ENCODE data around the gene CILP2.

CILP2 gene

DNA sequence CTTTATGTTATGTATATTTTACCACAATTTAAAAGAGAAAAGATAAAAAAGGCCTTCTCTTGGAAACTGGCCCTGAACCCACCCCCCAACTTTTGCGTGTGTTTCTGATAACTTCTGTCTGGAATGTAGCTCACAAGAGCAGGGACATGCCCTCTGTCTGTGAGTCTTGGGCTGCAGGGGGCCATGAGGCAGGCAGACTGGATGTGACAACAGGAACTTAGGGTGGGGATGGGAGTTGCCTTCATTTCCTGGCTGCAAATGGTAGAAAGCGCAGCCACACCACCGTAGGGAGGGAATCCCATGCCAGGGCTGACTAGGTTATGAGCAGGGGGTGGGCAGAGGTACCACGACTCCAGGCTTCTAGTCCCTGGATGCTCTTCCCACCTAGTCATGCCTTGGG lies 21.9 kb downstream of the CILP2 start:
- H3K4me3 Mint-ChIP-seq: no peak overlapping the region
- H3K27me3 Mint-ChIP-seq (ENCODE audit: low read depth): no peaks in the 10 kb centered on the region
- H3K4me1 Mint-ChIP-seq: no peaks in the 10 kb centered on the region
- H3K36me3 Mint-ChIP-seq (ENCODE audit: low read depth): peaks cover 20% of the 10 kb centered on the region
- TF ChIP-seq CTCF (IDR thresholded peaks at IDR 0.05; ENCODE audit: unreplicated experiment in 3 of 3): no peak
- no peak overlapping the region for H3K27ac Mint-ChIP-seq
- H3K9me3 Mint-ChIP-seq: no peaks in the 10 kb centered on the region

GRCh38 chr19:19561946-19562664 lies 24.0 kb downstream of the CILP2 start:
- Mint-ChIP-seq H3K36me3 (ENCODE audit: low read depth) (peaks cover 24% of the 10 kb centered on the region), H3K27me3 (ENCODE audit: low read depth) (no peaks in the 10 kb centered on the region), H3K27ac (no peak overlapping the region), H3K4me1 (no peaks in the 10 kb centered on the region), H3K4me3 (no peak overlapping the region), H3K9me3 (no peaks in the 10 kb centered on the region)
- TF ChIP-seq CTCF (IDR thresholded peaks at IDR 0.05; ENCODE audit: unreplicated experiment in 3 of 3): no peak

- TF ChIP-seq CTCF (IDR thresholded peaks at IDR 0.05; ENCODE audit: unreplicated experiment in 3 of 3): no peak
- no peaks in the 10 kb centered on the region for H3K4me1 Mint-ChIP-seq
- no peak overlapping the region for H3K4me3 Mint-ChIP-seq
- no peak overlapping the region for H3K27ac Mint-ChIP-seq
- peaks cover 27% of the 10 kb centered on the region for H3K36me3 Mint-ChIP-seq (ENCODE audit: low read depth)
- no peaks in the 10 kb centered on the region for H3K9me3 Mint-ChIP-seq
- H3K27me3 Mint-ChIP-seq (ENCODE audit: low read depth): no peaks in the 10 kb centered on the region
These were observed 24.7 kb downstream of the CILP2 start for GRCh38 chr19:19562665-19563347.

GRCh38 chr19:19563348-19563848 lies 25.3 kb downstream of the CILP2 start:
- H3K4me1 Mint-ChIP-seq: no peaks in the 10 kb centered on the region
- no peak overlapping the region for H3K27ac Mint-ChIP-seq
- H3K9me3 Mint-ChIP-seq: no peaks in the 10 kb centered on the region
- no peak overlapping the region for H3K4me3 Mint-ChIP-seq
- TF ChIP-seq CTCF (IDR thresholded peaks at IDR 0.05; ENCODE audit: unreplicated experiment in 3 of 3): no peak
- H3K27me3 Mint-ChIP-seq (ENCODE audit: low read depth): no peaks in the 10 kb centered on the region
- H3K36me3 Mint-ChIP-seq (ENCODE audit: low read depth): peaks cover 28% of the 10 kb centered on the region

- TF ChIP-seq CTCF (IDR thresholded peaks at IDR 0.05; ENCODE audit: unreplicated experiment in 3 of 3): no peak
- H3K27me3 Mint-ChIP-seq (ENCODE audit: low read depth): no peaks in the 10 kb centered on the region
- H3K4me3 Mint-ChIP-seq: no peak overlapping the region
- no peaks in the 10 kb centered on the region for H3K9me3 Mint-ChIP-seq
- H3K4me1 Mint-ChIP-seq: no peaks in the 10 kb centered on the region
- no peak overlapping the region for H3K27ac Mint-ChIP-seq
- peaks cover 39% of the 10 kb centered on the region for H3K36me3 Mint-ChIP-seq (ENCODE audit: low read depth)
These were observed 28.2 kb downstream of the CILP2 start for GRCh38 chr19:19566306-19566705.
